ENCODE results near the gene GAPT. TPM values are rescaled to one million over a fixed set of nuclear protein-coding genes. Genes with fewer than 3 reads are reported as not detected.
"Not testable (repeated sequence)": the region's sequence is repeated elsewhere in the genome, so short reads cannot be mapped to it uniquely, and the experiment has no call there.

Gene GAPT
- polyA plus RNA-seq, 10 donors, result 0.33 to 1.5 (median 0.62) TPM

DNA sequence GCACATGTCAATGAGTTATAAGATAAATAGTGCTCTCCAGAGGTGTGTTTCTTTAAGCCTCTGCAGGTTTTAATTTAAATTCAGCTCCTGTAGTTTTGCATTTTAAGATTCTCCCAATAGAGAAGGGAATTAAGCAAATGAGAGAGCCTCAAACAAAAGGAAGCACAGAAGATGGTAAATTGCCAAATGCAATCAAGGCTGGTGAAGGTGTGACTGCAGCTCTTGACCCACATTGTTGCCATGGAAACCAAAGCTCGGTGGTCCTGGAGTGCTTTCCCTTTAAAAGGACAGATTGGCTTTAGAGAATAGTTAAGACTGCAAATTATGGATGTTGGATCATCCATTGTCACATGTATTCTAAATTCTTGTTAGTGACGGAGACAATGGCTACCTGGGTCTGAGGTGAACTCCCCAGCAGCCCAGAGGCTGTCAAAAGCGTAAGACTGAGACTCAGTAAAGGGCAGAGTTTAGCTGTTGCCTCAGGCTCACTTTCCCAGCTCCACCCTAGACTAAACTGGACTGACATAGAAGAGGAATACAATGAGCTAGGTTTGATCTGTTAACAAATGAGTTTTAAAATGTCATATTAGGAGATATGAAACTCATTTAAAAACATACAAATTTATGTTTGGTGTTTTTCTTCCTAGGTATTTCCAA is 12.3 kb downstream of the GAPT start:
- no peak for DNase-seq

DNA sequence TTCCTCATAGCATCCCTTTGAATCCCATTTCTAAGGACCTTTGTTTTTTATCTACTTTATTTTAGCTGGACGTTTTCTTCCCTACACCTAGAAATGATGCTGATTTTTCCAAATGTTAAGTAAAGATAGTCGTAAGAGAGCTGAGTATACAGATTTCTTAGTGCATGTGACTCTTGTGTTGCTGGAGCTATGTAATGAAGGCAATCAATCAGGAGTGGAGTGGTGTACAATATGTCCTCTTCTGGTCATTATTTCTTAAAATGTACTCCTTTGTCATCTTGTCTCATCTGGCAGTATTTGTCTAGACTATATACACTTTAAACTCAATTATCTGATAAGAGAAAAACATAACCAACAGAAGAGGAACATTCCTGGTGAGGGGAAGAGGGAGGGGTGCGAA is 13.5 kb downstream of the GAPT start:
- DNase-seq, result no peak

DNA sequence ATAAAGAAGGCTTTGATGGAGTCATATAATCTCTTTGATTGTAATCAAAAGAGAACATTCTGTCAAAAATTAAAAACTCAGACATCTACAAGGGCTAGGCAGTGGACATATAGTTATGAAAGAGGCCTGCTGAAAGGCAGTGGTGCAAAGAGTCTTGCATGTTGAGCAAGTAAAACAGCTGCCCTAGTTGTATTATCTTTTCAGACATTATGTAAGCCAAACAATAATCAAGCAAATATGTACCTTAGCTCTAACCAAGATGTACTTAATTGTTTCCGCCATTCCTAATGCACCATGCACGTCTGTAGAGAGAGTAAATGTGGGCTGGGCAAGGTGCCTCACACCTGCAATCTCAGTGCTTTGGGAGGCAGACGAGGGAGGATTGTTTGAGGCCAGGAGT is 14.3 kb downstream of the GAPT start:
- no peak for DNase-seq

DNA sequence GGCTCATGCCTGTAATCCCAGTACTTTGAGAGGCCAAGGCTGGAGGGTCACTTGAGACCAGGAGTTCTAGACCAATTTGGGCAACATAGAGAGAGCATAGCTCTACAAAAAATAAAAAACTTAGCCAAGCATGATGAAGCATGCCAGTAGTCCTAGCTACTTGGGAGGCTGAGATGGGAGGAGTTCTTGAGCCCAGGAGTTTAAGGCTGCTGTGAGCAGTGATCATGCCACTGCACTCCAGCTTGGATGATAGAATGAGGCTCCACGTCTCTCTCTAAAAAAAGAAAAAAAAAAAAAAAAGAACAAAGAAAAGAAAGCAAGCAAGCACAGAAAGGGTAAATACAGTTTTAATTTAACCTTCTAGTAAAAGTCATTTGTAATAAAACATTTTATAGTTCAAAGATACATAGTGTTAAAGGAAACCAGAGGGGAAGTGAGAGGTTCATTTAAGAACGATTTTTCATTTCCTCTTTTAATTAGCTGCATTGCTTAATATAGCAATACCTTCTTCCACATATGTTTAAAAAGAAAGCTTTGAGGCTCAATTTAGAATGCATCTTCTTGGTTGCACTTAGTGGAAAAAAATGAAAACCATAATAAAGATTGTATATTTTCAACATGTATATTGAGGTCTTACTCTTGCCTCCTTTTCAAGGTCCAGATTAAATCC is 14.9 kb downstream of the GAPT start:
- DNase-seq, result no peak

DNA sequence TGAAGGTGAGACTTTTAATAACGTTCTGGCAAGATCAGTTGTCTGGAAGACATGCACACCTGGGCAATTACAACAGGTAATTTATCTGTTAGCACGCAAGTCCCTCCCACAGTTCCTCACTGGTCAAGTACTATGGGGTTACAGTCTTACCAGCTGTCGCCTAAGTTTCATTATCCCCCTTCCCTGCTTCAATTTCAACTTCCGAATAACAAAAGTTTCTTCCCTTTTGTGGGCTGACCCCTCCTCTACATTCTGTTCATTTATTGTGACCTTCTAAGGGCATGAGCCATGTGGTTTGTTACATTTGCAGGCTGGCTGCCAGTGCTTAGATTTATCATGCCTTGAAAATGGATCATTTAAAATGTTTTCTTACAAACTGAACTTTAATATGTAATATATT is 16.5 kb downstream of the GAPT start:
- no peak for DNase-seq

DNA sequence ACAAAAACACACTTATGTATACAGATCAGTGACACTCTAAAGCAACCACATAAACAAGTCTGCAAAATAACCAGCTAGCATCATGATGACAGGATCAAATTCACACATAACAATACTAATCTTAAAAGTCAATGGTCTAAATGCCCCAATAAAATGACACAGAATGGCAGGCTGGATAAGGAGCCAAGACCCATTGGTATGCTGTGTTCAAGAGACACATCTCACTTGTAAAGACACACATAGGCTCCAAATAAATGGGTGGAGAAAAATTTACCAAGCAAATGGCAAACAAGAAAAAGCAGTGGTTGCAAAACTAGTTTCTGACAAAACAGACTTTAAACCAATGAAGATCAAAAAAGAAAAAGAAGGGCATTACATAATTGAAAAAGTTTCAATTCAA is 26.0 kb downstream of the GAPT start:
- no peak for DNase-seq

DNA sequence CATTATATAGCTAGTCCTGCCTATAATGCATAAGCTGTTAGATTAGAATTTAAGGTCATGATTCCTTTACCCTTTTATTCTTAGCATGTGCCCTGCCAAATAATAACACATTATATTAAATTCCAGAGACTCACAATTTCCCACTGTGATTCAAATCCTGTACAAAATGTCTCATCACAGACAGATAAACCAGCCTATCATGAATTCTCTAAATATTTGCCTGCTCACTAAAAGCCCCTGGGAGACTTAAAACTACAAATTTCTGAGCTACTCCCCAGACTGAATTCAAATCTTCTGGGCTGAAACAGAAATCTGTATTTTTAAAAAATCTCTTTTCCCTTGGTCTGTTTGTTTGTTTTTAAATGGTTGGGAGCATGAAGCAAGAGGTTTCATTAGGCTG is 32.7 kb downstream of the GAPT start:
- DNase-seq, result no peak

DNA sequence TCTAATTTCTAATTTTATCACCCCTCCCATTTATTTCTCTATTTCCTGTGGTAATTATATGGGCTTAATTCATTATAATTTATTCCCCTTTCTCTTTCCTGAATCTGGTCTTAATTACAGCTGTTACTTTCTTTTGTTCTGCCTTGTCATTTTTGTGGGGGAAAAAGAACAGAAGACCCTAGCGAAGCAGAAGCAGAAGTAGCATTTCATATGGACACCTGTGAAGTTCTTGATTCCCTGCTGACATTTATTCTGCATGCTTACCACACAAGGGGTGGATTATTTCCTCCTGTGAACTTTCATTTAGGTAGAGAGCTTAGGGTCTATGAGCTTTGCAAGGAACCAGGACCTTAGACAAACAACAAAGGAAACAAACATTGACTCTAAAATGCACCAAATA is 33.3 kb downstream of the GAPT start:
- no peak for DNase-seq

DNA sequence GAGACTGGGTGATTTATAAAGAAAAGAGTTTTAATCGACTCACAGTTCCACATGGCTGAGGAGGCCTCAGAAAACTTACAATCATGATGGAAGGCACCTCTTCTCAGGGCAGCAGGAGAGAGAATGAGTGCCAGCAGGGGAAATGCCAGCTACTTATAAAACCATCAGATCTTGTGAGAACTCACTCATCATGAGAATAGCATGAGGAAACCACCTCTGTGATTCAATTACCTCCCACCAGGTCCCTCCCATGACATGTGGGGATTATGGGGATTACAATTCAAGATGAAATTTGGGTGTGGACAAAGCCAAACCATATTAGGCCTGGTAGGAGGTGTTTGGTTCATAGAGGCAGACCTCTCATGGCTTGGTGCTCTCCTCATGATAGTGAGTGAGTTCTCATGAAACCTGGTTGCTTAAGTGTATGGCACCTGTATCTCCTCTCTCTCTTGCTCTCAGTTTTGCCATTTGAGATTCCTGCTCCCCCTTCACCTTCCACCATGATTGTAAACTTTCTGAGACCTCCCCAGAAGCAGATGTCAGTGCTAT is 39.8 kb downstream of the GAPT start:
- no peak for DNase-seq

DNA sequence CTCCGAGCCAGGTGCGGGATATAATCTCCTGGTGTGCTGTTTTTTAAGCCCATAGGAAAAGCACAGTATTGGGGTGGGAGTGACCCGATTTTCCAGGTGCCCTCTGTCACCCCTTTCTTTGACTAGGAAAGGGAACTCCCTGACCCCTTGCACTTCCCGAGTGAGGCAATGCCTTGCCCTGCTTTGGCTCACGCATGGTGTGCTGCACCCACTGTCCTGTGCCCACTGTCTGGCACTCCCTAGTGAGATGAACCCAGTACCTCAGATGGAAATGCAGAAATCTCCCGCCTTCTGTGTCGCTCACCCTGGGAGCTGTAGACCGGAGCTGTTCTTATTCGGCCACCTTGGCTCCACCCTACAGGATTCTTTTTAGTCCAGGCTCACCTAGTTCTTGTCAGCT is 50.7 kb downstream of the GAPT start:
- not testable (repeated sequence) for DNase-seq

DNA sequence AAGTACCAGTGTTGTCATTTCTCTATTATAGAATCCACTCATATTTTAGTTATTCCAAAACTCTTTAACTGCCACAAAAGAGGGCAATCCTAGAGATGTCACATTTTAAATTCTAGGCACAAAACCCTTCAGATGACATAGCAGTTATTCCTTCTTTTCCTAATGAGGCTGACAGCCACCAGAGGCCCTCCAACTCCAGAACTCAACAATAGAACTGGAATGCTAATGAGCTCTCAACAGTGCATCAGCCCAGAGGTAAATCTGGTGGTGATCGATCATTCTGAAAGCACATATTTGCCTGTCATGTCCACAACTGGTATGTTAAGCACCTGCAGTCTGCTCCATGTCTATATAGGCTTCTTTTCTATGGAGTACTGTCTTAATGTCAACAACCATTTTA is 51.5 kb downstream of the GAPT start:
- no peak for DNase-seq

DNA sequence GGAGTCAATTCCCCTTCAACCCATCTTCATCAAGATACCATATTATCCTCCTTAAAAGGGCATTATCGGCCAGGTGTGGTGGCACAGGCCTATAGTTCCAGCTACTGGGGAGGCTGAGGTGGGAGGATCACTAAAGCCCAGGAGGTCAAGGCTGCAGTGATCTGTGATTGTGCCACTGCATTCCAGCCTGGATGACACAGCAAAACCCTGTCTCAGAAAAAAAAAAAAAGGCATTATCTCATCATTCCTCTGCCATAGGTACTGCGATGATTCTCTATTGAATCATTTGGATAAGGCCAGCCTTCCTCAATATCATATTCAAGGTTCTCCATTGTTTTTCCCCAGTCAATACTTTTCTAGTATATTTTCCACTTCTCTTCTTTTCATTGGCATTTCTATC is 52.5 kb downstream of the GAPT start:
- DNase-seq, result no peak

DNA sequence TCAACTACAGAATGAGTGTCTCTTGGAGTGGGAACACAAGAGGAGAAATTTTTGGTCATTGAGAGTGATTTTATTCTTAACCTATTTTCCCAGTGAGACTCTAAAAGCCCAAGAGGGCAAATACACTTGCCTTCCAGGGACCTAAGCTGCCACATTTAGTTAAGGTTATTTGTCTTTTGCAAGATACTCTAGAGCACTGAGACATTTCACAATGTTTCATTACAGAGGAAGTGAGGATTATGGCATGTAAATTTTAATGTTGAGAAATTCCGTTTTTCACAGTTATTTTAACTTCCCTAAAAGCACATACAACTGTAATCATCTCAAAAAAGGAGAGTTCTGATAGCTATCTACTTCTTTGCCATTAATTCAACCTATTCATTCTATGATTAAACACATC is 53.0 kb downstream of the GAPT start:
- DNase-seq, result no peak

DNA sequence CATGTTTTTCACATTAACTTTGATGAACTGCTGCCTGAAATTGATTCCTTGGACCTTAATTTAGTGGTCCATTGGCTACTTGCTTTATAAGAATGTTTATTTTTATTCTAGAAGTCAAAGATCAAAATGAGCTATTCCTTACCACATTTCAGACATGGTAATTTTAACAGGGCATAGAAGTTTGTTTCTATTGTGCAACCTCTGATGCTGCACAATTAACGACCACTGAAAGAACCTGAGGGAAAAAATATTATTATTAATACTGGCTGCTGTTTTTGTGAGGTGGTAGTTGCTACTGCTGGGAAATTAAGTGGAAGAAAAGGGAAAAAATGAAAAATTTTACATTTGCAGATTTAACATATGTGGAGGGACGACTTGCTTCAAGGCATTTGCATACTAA is 53.7 kb downstream of the GAPT start:
- DNase-seq, result no peak

DNA sequence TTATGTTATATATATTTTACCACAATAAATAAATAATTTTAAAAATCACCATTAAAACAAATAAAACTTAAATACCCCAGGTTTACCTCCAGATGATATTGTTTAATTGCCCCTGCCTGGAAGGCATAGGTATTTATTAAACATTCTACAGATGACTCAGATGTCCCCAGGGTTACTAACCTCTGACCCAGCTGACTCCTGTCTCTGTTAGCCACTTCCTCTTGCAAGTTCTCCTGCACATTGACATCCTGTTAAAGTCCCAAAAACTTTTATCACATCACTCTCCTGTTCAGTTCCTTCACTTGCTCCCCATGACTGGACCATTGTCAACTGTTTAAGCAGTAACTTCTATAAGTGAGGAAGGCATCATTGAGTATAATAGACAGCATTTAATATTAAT is 54.7 kb downstream of the GAPT start:
- DNase-seq, result no peak

Other genes starting within 250 kb of the GAPT start
- gene PLK2, start 31.3 kb upstream of the GAPT start, polyA plus RNA-seq (ENCODE audit: insufficient read length in 10 of 10), result 100 to 1,000 TPM in 3 of 10 donors, 10 to 100 TPM in 7; 73.4 to 129 (median 88.3) TPM
- gene RAB3C, start 91.6 kb downstream of the GAPT start, polyA plus RNA-seq (ENCODE audit: insufficient read length in 10 of 10), result under 1 TPM; 0.12 to 0.56 (median 0.25) TPM